Mesodermal cell (in vitro differentiated cells): ENCODE results near the gene CREB3L4.

Source experiments
- H3K27ac ChIP-seq: 2 replicates; pipeline ENCODE4 v1.7.0; 2013; ENCODE audit warnings: mild to moderate bottlenecking, low read depth, low read length, moderate library complexity; ENCODE audit not compliant: severe bottlenecking
- H3K36me3 ChIP-seq: 2 replicates; pipeline ENCODE4 v1.7.1; 2013; ENCODE audit warnings: mild to moderate bottlenecking, low read length, moderate library complexity; ENCODE audit not compliant: control insufficient read depth, insufficient read depth
- H3K4me1 ChIP-seq: one replicate; pipeline ENCODE4 v1.7.1; 2013; ENCODE audit warnings: mild to moderate bottlenecking, low read length; ENCODE audit not compliant: insufficient read depth, control insufficient read depth, poor library complexity, severe bottlenecking
- H3K4me3 ChIP-seq: 2 replicates; pipeline ENCODE4 v1.7.0; 2013; ENCODE audit warnings: low read length, control low read depth, mild to moderate bottlenecking; ENCODE audit not compliant: insufficient read depth, poor library complexity, severe bottlenecking; ENCODE audit errors: extremely low read depth
- H3K9me3 ChIP-seq: 2 replicates; pipeline ENCODE4 v1.7.1; 2013; ENCODE audit warnings: mild to moderate bottlenecking, low read length, moderate library complexity; ENCODE audit not compliant: control insufficient read depth
- WGBS, 2 experiments: methylation state at CpG; one replicate each; pipeline ENCODE4 v1.1.5; 2013; ENCODE audit warnings: missing lambda C conversion rate in 2 of 2; ENCODE audit not compliant: insufficient coverage in 2 of 2; 5-methylcytosine and 5-hydroxymethylcytosine counted together

Gene CREB3L4

DNA sequence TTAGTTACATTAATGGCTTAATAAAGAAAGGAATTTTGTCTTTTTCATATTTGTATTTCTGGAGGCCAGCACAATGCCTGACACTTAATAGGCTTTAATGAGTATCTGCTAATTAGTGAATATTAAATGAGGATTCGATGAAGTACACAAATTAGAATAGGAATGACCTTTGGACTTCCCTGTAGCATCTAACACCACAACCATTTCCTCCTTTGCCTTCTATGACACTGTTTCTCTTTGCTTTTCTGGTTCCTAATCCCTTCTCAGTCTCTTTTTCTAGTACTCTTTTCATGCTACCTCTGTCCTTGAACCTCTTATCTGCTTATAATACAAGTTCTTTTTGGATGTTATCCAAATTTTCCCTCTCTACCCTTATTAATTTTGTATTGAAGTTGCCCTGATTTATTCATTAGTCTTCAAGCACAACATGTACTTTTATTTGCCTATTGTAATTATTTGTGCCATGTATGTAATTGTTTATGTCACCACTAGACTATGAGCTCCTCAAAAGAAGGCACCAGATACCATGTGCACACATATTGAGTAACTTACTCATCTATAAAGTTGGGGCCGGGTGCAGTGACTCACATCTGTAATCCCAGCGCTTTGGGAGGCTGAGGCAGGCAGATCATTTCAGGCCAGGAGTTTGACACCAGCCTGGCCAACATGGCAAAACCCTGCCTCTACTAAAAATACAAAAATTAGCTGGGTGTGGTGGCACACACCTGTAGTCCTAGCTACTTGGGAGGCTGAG, 46.6 kb downstream of the CREB3L4 start:
- no peak overlapping the region for H3K27ac ChIP-seq
- no peaks in the 10 kb centered on the region for H3K4me1 ChIP-seq
- H3K36me3 ChIP-seq: no peaks in the 10 kb centered on the region
- no peaks in the 10 kb centered on the region for H3K9me3 ChIP-seq
- 84 to 89% methylated on average over 2 of the region's 3 CpGs for WGBS, 2 experiments
- no peak overlapping the region for H3K4me3 ChIP-seq

DNA sequence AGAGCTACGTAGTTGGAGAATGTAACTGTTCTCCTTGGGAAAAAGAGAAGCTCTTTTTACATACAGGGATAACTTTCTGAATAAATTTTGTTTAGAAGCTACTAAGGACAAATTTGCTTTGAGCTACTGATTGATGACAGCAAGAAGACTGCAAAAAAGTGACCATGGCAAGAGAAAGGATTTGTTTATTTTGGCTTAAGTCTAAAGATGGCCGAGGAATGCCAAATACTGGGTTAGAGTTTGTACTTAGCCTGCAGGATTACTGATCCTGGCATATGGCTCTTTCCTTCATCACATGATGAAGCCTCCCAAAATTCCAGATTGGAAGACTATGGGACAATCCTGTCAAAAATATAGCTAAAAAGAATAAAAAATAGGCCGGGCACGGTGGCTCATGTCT, 51.6 kb downstream of the CREB3L4 start:
- 95 to 100% methylated on average over 1 to 3 of the region's 4 CpGs for WGBS, 2 experiments
- no peak overlapping the region for H3K4me3 ChIP-seq
- no peaks in the 10 kb centered on the region for H3K9me3 ChIP-seq
- no peaks in the 10 kb centered on the region for H3K4me1 ChIP-seq
- H3K36me3 ChIP-seq: no peaks in the 10 kb centered on the region
- H3K27ac ChIP-seq: no peak overlapping the region

DNA sequence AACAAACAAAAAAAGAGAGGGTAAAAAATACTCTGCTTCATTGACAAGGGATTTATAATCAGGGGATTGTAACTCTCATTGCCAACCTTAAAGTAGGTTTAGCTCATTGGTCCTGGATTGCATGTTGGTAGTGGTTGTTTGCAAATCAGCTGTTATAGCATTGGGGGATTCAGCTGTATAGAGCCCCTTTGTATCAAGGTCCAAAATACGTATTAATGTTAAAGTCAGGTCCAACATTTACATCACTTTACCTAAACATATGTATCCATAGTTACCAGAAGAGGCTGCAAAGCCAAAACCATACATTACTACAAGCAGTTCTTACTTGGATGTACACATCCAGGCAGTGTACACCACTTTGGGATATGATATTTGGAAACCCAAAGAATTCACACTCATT, 52.2 kb downstream of the CREB3L4 start:
- Histone ChIP-seq H3K27ac (no peak overlapping the region), H3K4me1 (no peaks in the 10 kb centered on the region), H3K9me3 (no peaks in the 10 kb centered on the region), H3K4me3 (no peak overlapping the region), H3K36me3 (no peaks in the 10 kb centered on the region)
- WGBS, 2 experiments: 88 to 100% methylated on average over 1 of the region's 1 CpG
